Measurements from ENCODE around the gene LCE1E. TPM values are rescaled to one million over a fixed set of nuclear protein-coding genes. Genes with fewer than 3 reads are reported as not detected.

Gene LCE1E
- polyA plus RNA-seq, 2 of the 4 experiments (the other 2 are of a cell fraction) = not detected

DNA sequence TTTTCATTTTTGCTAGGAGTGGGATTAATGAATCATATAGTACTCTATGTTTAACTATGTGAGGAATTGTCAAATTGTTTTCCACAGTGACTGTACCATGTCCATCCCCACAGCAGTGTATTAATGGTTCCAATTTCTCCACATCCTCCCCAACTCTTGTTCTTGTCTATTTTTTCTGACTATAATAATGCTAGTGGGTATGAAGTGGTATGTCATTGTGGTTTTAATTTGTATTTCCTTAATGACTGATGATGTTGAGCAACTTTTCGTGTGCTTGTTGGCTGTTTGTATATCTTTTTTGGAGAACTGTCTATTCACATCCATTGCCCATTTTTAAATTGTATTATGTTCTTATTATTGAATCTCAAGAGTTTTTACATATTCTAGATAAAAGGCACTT is 38.2 kb upstream of the LCE1E start:
- no peak for DNase-seq (ENCODE audit: low read depth in 1 of 2, low spot score in 1 of 2)
- WGBS (ENCODE audit: missing lambda C conversion rate) = 3% methylated on average over 1 of the region's 1 CpG
- no peak overlapping the region for H3K27ac ChIP-seq
- no peak overlapping the region for H3K4me3 ChIP-seq
- FAIRE-seq = no peak
- no peak for ATAC-seq
- TF ChIP-seq TFCP2L1 (CRISPR knock-in tag; IDR thresholded peaks at IDR 0.05) = no peak
- no peak for TF ChIP-seq FOSB (CRISPR knock-in tag; IDR thresholded peaks at IDR 0.05)
- TF ChIP-seq NR3C1 (IDR thresholded peaks at IDR 0.05) = no peak
- no peak for TF ChIP-seq ESRRA (IDR thresholded peaks at IDR 0.05; ENCODE audit: borderline replicate concordance, low read length)
- TF ChIP-seq MAZ (IDR thresholded peaks at IDR 0.05; ENCODE audit: borderline replicate concordance, low read depth, low read length) = no peak
- no peak for TF ChIP-seq BHLHE40 (IDR thresholded peaks at IDR 0.05; ENCODE audit: low read depth, low read length)
- no peak for TF ChIP-seq HOXB13 (CRISPR knock-in tag; IDR thresholded peaks at IDR 0.05; ENCODE audit: low read depth)
- TF ChIP-seq JUN (IDR thresholded peaks at IDR 0.05) = no peak
- TF ChIP-seq, protein P1, sequence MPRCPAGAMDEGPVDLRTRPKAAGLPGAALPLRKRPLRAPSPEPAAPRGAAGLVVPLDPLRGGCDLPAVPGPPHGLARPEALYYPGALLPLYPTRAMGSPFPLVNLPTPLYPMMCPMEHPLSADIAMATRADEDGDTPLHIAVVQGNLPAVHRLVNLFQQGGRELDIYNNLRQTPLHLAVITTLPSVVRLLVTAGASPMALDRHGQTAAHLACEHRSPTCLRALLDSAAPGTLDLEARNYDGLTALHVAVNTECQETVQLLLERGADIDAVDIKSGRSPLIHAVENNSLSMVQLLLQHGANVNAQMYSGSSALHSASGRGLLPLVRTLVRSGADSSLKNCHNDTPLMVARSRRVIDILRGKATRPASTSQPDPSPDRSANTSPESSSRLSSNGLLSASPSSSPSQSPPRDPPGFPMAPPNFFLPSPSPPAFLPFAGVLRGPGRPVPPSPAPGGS (IDR thresholded peaks at IDR 0.05) = no peak
- TF ChIP-seq RARB (CRISPR knock-in tag; IDR thresholded peaks at IDR 0.05) = no peak
- no peak for TF ChIP-seq HOXB5 (CRISPR knock-in tag; IDR thresholded peaks at IDR 0.05)
- TF ChIP-seq, protein P2, sequence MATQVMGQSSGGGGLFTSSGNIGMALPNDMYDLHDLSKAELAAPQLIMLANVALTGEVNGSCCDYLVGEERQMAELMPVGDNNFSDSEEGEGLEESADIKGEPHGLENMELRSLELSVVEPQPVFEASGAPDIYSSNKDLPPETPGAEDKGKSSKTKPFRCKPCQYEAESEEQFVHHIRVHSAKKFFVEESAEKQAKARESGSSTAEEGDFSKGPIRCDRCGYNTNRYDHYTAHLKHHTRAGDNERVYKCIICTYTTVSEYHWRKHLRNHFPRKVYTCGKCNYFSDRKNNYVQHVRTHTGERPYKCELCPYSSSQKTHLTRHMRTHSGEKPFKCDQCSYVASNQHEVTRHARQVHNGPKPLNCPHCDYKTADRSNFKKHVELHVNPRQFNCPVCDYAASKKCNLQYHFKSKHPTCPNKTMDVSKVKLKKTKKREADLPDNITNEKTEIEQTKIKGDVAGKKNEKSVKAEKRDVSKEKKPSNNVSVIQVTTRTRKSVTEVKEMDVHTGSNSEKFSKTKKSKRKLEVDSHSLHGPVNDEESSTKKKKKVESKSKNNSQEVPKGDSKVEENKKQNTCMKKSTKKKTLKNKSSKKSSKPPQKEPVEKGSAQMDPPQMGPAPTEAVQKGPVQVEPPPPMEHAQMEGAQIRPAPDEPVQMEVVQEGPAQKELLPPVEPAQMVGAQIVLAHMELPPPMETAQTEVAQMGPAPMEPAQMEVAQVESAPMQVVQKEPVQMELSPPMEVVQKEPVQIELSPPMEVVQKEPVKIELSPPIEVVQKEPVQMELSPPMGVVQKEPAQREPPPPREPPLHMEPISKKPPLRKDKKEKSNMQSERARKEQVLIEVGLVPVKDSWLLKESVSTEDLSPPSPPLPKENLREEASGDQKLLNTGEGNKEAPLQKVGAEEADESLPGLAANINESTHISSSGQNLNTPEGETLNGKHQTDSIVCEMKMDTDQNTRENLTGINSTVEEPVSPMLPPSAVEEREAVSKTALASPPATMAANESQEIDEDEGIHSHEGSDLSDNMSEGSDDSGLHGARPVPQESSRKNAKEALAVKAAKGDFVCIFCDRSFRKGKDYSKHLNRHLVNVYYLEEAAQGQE (IDR thresholded peaks at IDR 0.05) = no peak
- no peak for TF ChIP-seq CHD4 (IDR thresholded peaks at IDR 0.05; ENCODE audit: borderline replicate concordance)
- no peak for TF ChIP-seq CHD2 (IDR thresholded peaks at IDR 0.05; ENCODE audit: low read length, partially characterized antibody)
- TF ChIP-seq FOXS1 (CRISPR knock-in tag; IDR thresholded peaks at IDR 0.05) = no peak
- no peak for TF ChIP-seq ZNF302 (CRISPR knock-in tag; IDR thresholded peaks at IDR 0.05)
- no peak for TF ChIP-seq EHMT2 (IDR thresholded peaks at IDR 0.05; ENCODE audit: low read depth)
- no peak for TF ChIP-seq RAD21 (conservative IDR thresholded peaks at IDR 0.05 in 1 of 2, IDR thresholded peaks at IDR 0.05 in 1 of 2)
- no peak for TF ChIP-seq SREBF2 (IDR thresholded peaks at IDR 0.05)
- CTCF ChIA-PET = no interaction called here
- no peak overlapping the region for H3K4me2 ChIP-seq
- POLR2A ChIA-PET = no interaction called here
- no peaks in the 10 kb centered on the region for H3K4me1 ChIP-seq
- no peaks in the 10 kb centered on the region for H3K9me3 ChIP-seq

DNA sequence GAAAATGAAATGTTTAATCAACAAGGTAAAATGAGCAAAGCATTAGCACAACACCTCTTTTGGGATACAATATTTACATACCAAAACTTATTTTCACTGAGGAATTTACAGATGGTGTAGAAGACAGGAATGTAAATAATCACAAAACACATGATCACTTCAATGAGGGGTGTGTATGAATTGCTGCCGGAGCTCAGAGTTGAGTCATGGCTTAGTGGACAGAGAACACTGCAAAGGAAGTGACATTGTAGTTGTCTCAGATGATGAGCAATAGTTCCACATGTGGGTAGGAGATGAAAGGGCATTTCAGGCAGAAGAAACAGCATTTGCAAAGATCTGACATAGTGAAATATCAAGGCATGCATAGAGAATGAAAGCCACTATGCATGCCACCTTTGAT is 33.8 kb upstream of the LCE1E start:
- no peak overlapping the region for H3K27ac ChIP-seq
- TF ChIP-seq MAZ (IDR thresholded peaks at IDR 0.05; ENCODE audit: borderline replicate concordance, low read depth, low read length) = no peak
- TF ChIP-seq ZC3H11A (IDR thresholded peaks at IDR 0.05) = no peak
- TF ChIP-seq FOSL2 (IDR thresholded peaks at IDR 0.05) = no peak
- TF ChIP-seq FOSL2 (CRISPR knock-in tag; IDR thresholded peaks at IDR 0.05) = 0 out of 2 replicates have a peak, but pooled peaks have one; percentile 10
- TF ChIP-seq SREBF2 (IDR thresholded peaks at IDR 0.05) = no peak
- no peak for TF ChIP-seq EHMT2 (IDR thresholded peaks at IDR 0.05; ENCODE audit: low read depth)
- TF ChIP-seq MAFK (IDR thresholded peaks at IDR 0.05; ENCODE audit: partially characterized antibody) = no peak
- POLR2A ChIA-PET = no interaction called here
- no peaks in the 10 kb centered on the region for H3K4me1 ChIP-seq
- peak in 1 of 2 experiments; percentile 43 for DNase-seq (ENCODE audit: low read depth in 1 of 2, low spot score in 1 of 2)
- ATAC-seq = peak; percentile 45 to 81; a peak in 4 of 6 replicates
- H3K9me3 ChIP-seq = no peaks in the 10 kb centered on the region
- WGBS (ENCODE audit: missing lambda C conversion rate) = 0% methylated on average over 1 of the region's 1 CpG
- CTCF ChIA-PET = interaction anchor here (1.4 kb wide), 1 partner anchor 118 kb away, joined by 3 read pairs; no protein-coding TSS in a partner anchor
- no peak overlapping the region for H3K4me2 ChIP-seq
- no peak overlapping the region for H3K4me3 ChIP-seq
- FAIRE-seq = no peak
